Fibroblast of peridontal ligament (primary cell): ENCODE results near the gene GOLGA1.

Experiments
- DNase-seq: peaks from one replicate; pipeline ENCODE4 v3.0.0-alpha.2; 2010; ENCODE audit errors: extremely low read depth

GOLGA1 gene

DNA sequence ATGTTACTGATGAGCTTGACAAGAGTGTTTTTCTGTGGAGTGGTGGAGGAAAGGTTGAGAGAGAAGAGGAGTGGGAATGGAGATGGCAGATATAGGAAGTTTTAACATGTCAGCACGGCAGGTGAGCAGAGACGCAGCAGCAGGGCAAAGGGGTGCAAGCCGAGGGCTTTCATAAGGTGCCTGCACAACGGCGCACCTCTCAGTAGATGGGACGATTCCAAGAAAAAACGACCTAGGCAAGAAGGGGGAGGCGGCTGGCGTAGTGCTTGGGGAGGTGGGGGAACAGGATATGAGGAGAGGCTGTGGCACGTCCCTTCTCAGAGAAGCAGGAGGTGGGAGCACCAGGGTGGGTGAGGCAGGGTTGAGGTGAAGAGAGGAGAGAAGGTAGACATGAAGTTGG lies 54.4 kb downstream of the GOLGA1 start:
- no peak for DNase-seq

GRCh38 chr9:124885551-124885950 lies 55.3 kb downstream of the GOLGA1 start:
- DNase-seq, result no peak

DNA sequence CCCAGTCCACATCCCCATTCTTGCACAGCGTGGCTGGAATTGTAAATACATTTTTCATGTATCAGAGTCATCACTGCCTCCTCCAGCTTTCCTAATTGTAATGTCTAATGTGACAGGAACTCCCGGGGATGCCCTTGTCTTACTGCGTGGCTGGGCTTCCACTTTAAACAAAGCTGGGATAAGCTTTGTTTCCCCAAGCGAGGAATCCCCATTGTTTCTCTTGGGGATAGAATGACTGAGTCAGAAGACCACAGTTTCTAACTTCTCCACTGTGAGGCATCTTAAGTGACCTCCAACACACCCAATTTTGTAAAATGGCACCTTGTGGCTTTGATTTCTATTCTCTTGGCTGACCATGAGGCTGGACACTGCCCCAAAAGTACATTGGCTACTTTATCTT lies 56.5 kb downstream of the GOLGA1 start:
- DNase-seq, result peak; percentile 56

- no peak for DNase-seq
Observed at GRCh38 chr9:124882231-124882630, 58.7 kb downstream of the GOLGA1 start.

- no peak for DNase-seq
Observed at GRCh38 chr9:124881138-124881743, 59.6 kb downstream of the GOLGA1 start.

DNA sequence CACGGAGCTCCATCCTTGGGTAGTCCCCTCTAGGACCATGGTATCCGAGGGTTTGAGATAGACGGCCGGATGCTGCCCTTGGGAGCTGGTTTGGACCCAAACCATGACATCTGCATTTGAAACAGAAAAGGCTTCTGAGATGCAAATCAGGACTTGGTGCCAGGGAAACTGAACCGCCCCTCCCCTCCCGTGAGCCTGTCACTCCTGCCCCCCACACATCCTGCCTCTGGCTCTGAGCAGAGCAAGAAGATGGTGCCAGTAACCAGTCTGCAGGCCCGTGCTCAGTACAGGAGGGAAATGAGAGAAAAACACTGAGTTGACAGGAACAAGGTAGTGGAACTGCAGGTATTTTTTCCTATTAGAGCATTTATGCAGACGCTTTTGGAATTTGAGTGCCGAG lies 60.4 kb downstream of the GOLGA1 start:
- DNase-seq, result no peak

DNA sequence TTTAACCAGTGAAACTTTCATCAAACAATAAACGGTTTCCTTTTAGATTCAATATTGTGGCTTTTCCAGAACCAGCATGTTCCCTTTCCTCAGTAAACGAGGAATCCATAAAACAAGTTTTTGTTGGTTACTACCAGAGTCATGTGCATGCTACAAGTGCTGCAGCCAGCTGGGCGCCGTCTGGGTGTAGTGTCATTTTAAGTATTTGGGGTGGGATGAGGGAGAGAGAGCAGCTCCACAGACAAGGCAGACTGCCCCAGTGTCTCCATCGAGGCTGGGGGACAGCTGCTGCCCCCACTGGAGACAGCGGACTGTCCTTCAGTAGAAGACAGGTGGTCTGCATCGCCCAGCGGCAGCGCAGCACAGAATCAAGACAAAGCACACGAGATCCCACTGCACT lies 61.7 kb downstream of the GOLGA1 start:
- no peak for DNase-seq

DNA sequence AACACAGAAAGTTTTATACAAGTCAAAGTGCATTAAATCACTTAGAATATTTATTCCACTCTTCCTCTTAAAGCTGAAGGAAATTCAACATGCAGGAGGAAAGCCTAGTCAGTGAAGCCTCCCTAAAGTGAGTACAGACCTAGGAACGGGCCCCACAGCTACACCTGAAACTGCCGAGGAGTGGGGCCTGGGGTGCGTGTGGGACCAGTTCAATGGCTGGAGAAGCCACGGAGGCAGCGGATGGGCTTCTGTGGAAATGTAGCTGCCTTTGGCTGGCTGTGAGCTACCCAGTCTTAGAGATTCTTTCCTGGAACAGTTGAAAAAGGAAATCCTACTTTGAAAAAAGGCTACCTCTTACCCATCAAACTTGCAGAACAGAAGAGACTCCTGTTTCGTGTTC lies 62.4 kb downstream of the GOLGA1 start:
- DNase-seq, result no peak

GRCh38 chr9:124878021-124878420 lies 62.9 kb downstream of the GOLGA1 start:
- no peak for DNase-seq

DNA sequence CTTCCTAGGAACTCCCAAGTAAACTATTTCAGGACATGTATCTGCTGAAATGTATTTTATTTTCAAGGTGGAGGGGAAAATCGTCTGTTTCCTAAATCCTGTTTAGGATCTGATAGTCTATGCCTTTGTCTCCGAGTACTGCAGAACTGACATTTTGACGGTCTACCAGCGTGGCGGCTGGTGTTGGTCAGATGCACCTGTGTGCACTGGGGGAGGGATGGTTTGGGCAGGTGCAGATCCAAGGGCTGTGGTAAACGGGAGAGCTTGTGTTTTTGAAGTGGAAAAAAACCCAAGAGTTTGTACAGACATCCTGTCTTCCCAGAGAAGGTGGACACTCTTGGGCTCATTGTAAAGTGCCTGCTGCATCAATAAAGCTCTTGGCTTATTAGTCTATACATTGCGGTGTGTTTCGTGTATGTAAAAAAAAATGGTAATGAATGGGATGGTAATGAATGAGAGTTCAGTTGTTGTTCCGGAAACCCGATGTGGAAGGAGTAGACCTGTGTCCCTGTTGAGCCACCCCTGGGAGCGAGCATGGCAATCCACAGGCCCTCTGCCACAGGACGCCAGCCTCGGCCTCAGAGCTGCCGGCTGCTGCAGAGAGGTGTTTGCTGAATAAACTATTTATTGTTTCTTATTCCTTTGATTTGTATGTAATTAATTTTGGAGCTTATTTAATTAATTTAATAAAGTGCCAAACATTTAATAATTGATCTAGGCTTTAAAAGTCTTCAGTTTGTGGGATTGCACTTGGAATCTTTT lies 63.7 kb downstream of the GOLGA1 start:
- DNase-seq, result no peak

GRCh38 chr9:124875501-124875900 lies 65.4 kb downstream of the GOLGA1 start:
- DNase-seq, result no peak

DNA sequence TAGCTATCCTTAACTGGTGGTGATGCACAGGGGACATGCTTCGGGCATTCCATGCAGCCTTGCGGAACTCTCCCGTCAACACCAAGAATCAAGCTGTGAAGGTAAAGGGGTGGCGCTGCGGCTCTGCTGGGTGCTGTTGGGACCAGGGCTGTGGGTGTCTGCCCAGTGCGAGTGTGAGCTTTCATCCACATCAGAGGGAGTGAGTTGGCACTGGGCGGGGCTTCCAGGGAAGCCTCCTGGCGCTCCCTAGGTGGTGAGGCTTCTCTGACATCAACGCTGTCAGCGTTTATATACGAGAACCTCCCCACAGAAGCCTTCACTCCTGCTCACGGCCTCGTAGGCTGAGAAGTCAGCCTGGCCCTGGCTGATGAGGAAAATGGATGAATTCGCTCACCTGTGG lies 67.2 kb downstream of the GOLGA1 start:
- no peak for DNase-seq

- no peak for DNase-seq
Observed at GRCh38 chr9:124871156-124871561, 69.7 kb downstream of the GOLGA1 start.

DNA sequence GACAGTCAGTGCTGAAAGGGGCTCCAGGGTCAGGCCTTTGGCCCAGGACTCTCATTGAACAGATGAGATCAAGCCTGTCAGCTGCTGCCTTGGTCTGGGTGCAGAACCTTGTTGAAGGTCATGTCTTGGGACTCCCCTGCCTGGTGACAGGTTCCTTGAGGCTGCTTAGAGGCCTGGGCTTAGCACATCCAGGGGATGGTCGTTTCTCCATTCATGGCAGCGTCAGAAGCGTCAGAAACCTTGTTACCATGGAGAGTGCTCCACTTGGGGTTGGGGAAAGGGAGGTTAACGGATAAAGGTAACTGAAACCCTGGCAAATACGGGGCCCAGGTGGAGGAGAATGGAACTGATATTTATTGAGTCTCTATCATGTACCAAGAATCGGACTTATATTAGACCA lies 70.2 kb downstream of the GOLGA1 start:
- DNase-seq, result no peak

DNA sequence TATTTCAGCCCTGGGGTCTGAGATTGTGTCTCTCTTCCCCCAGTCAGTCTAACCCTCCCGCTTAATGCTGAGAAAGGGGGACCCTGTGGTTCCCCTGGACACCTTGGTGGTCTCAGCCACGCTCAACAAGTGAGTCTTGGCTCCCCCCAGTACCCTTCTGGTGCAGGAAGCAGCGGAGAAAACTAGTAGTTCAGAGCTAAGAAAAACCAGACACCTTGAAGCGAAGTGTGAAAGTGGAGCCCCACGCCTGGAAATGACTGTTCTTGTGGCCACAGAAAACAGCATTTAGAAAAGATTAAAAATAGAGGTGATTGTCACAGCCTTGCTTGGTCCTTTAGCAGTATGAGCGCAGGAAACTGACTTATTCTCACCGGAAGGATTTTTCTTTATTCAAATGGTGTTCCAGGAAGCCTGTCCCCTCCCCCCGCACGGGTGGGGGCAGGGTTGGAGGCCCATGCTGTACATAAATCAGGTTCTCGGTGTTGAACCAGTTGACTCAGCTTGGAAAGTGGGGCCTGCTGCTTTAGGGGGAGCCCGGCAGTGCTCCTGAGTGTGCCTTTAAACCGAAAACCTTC lies 70.8 kb downstream of the GOLGA1 start:
- DNase-seq, result no peak

DNA sequence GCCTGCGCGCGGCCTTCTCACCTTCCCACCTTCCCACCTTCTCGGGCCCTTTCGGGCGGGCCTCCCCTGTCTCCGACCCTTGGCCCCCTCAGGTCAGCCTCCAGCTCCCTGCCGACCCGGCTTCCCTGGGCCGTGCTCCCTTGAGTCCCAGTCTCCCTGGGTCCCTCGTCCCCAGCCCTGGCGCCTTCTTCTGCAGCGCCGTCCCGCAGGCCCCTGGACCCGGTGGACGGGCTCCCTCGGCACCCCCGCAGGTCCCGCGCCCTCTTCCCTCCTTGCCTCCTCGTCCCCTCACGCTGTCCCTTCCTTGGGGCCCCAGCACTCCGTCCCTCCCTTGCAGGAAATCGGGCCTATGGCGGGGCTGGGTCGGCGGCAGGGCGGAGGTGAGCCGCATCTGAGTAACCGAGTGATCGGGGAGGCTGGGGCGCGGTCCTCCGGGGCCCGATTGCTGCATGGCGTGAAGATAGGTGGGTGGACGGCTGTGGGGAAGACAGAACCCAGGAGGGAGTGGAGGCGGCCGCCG lies 71.4 kb downstream of the GOLGA1 start:
- DNase-seq, result no peak

DNA sequence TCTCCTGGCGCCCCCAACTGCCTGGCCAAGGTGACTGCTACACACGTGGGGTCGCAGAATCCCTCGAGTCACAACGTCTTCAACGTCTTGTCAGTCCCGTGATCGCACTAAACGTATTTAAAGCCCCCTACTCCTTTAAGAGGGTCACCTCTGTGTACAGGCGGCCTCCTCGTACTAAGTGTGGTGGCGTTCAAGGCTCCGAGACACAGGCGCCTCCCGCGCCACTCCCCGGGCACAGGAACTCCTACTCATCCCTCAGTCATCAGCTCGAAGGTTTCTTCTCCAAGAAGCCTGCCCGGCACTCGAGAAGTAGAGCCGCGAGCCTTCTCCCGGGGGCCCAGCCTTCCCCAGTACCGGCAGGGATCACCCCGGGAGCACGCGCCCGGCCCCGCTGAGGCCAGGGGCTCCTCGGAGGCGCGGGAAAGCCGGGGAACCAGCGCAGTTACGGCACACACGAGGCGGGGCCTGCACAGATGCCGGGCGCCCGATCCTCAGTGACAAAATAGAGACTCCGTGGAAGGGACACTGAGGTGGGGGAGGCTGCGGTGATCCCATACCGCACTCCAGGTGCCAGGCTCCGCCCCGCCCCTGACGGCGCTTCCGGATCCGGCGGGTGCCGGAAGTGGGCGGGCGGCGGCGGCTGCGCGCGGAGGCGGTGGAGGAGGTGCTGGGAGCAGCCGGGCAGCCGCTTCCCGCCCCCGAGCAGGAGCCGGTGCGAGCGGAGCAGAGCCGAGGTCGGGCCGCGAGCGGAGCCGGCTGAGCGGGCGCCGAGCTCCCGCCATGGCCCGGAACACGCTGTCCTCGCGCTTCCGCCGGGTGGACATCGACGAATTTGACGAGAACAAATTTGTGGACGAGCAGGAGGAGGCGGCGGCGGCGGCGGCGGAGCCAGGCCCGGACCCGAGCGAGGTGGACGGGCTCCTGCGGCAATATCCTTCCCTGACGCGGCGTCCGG lies 72.1 kb downstream of the GOLGA1 start:
- DNase-seq, result peak; percentile 55

DNA sequence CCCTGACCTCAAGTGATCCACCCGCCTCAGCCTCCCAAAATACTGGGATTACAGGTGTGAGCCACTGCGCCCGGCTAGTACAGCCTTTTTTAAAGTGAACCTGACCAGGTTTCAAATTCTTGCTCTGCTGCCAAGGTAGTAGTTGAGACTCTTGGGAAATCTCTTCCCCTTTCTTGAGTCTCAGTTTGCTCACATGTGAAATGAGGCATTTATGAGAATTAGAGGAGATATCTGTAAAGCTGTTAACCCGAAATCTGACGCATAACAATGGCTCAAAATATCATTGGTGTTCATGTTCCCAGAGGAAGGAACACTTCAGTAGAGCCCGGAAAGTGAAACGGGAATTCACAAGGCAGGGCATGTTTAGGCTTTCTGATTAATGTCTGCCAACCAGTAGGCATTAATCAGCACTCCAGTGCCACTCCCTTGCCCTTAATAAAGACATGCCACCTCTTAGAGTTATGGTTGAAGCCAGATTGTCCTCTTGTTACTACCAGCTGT lies 77.5 kb downstream of the GOLGA1 start:
- DNase-seq, result no peak

- DNase-seq, result peak; percentile 84
Observed at GRCh38 chr9:124861342-124862229, 79.3 kb downstream of the GOLGA1 start, which contains the start of the genes ARPC5L and RPL35. Gene ARPC5L (plus strand): TSS chr9:124862130. CDS start chr9:124869291, 7,161 bp downstream. Gene RPL35 (minus strand): TSS chr9:124861957. CDS start chr9:124861912, 45 bp downstream.

DNA sequence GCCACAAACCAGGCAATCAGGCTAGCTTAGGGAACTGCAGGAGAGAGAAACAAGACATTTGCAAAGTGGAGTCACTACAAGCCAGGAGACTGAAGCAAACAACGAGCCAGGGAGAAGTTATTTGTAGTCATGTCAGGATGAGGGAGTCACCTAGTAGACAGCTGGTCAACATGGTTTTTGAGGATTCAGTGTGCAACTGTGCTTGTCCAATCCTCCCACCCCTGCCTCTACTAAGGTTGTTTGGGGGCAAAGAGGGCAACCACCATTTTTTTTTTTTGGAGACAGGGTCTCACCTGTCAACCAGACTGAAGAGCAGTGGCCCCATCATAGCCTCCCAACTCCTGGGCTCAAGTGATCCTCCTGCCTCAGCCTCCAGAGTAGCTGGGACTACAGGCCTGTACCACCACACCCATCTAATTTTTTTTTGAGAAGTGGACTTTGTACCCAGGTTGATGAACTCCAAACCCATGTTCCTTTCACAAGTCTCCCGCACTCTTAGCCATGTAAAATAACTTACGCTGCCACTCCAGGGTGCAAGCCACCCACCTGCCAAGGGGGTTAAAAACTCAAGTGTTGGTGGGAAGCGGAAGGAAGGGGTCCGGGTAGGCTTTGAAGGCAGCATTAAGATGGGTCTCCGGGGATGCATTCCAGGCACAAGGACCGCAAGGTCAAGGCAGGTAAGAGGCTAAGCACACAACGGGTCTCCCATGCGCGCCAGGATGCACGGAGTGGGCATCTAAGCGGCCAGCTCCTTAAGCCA lies 80.1 kb downstream of the GOLGA1 start:
- DNase-seq, result no peak
